ENCODE measurements around the gene FAF2. TPM values are rescaled to one million over a fixed set of nuclear protein-coding genes. Genes with fewer than 3 reads are reported as not detected.

FAF2 gene
- total RNA-seq, 1 donor from 2014 or later = 45.5 TPM

GRCh38 chr5:176469296-176469695, 21.1 kb downstream of the FAF2 start:
- TF ChIP-seq, protein P1, sequence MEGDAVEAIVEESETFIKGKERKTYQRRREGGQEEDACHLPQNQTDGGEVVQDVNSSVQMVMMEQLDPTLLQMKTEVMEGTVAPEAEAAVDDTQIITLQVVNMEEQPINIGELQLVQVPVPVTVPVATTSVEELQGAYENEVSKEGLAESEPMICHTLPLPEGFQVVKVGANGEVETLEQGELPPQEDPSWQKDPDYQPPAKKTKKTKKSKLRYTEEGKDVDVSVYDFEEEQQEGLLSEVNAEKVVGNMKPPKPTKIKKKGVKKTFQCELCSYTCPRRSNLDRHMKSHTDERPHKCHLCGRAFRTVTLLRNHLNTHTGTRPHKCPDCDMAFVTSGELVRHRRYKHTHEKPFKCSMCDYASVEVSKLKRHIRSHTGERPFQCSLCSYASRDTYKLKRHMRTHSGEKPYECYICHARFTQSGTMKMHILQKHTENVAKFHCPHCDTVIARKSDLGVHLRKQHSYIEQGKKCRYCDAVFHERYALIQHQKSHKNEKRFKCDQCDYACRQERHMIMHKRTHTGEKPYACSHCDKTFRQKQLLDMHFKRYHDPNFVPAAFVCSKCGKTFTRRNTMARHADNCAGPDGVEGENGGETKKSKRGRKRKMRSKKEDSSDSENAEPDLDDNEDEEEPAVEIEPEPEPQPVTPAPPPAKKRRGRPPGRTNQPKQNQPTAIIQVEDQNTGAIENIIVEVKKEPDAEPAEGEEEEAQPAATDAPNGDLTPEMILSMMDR (IDR thresholded peaks at IDR 0.05; ENCODE audit: insufficient read depth, low read length, poor library complexity, severe bottlenecking) = no peak
- no peaks in the 10 kb centered on the region for H3K27me3 ChIP-seq (ENCODE audit: control insufficient read depth, insufficient read depth, low read length)
- no peak overlapping the region for H3K4me3 ChIP-seq (ENCODE audit: low read depth, low read length)
- peaks cover 1% of the 10 kb centered on the region for H3K36me3 ChIP-seq (ENCODE audit: control insufficient read depth, insufficient read depth, low read length)
- no peak for DNase-seq (ENCODE audit: low read depth)

- Histone ChIP-seq H3K36me3 (ENCODE audit: control insufficient read depth, insufficient read depth, low read length) (peaks cover 1% of the 10 kb centered on the region), H3K27me3 (ENCODE audit: control insufficient read depth, insufficient read depth, low read length) (no peaks in the 10 kb centered on the region), H3K4me3 (ENCODE audit: low read depth, low read length) (no peak overlapping the region)
- DNase-seq (ENCODE audit: low read depth) = no peak
- TF ChIP-seq, protein P1 (IDR thresholded peaks at IDR 0.05; ENCODE audit: insufficient read depth, low read length, poor library complexity, severe bottlenecking) = no peak
These were observed 22.4 kb downstream of the FAF2 start for GRCh38 chr5:176470539-176470938.

- Histone ChIP-seq H3K4me3 (ENCODE audit: low read depth, low read length) (no peak overlapping the region), H3K36me3 (ENCODE audit: control insufficient read depth, insufficient read depth, low read length) (peaks cover 1% of the 10 kb centered on the region), H3K27me3 (ENCODE audit: control insufficient read depth, insufficient read depth, low read length) (no peaks in the 10 kb centered on the region)
- TF ChIP-seq, protein P1 (IDR thresholded peaks at IDR 0.05; ENCODE audit: insufficient read depth, low read length, poor library complexity, severe bottlenecking) = no peak
- DNase-seq (ENCODE audit: low read depth) = no peak
These were observed 22.9 kb downstream of the FAF2 start for GRCh38 chr5:176471098-176471497.

DNA sequence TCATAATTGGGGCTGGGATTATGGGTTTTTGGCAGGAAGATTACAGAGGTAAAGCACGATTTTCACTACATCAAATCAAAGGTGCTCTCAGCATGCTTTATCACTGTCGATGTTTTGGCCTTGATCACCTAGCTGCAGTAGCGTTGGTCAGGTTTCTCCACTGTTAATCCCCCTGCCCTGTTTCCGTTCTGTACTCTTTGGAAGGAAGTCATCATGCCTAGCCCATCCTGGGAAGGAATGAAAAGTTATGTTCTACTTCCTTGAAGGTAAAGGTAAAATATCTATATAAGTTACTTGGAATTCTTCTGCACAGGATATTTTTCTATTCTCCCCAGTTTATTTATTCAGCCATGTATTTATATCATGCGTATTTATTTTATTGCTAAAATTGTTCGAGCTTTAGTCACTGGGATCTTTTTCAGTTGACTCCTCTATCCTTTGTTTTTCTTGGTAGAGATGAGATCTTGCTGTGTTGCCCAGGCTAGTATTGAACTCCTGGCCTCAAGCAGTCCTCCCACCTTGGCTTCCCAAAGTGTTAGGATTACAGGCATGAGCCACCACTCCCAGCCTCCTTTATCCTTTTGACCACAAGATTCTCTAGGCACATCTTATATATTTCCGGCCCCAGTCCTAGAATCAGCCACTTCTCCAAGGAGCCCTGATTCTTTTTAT, 25.3 kb downstream of the FAF2 start:
- H3K27me3 ChIP-seq (ENCODE audit: control insufficient read depth, insufficient read depth, low read length) = no peaks in the 10 kb centered on the region
- no peak overlapping the region for H3K4me3 ChIP-seq (ENCODE audit: low read depth, low read length)
- TF ChIP-seq, protein P1 (IDR thresholded peaks at IDR 0.05; ENCODE audit: insufficient read depth, low read length, poor library complexity, severe bottlenecking) = no peak
- peaks cover 1% of the 10 kb centered on the region for H3K36me3 ChIP-seq (ENCODE audit: control insufficient read depth, insufficient read depth, low read length)
- DNase-seq (ENCODE audit: low read depth) = no peak

DNA sequence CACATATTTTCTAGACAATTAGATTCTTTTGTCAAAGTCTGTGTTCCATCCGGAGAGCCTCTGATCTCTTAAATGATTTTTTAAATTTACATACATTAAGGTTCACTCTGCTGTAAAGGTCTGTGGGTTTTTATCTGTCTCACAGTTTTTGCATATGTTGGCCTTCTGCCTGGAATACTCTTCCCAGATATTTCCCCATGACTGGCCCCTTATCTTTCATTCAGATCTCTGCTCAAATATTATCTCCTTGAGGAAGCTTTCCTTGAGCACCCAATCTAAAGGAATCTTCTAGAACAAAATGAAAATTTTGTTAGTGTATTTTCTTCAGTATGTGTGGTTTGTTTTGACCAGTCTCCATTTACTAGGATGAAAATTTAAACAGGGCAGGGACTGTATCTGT, 26.3 kb downstream of the FAF2 start:
- Histone ChIP-seq H3K4me3 (ENCODE audit: low read depth, low read length) (no peak overlapping the region), H3K36me3 (ENCODE audit: control insufficient read depth, insufficient read depth, low read length) (peaks cover 1% of the 10 kb centered on the region), H3K27me3 (ENCODE audit: control insufficient read depth, insufficient read depth, low read length) (no peaks in the 10 kb centered on the region)
- TF ChIP-seq, protein P1 (IDR thresholded peaks at IDR 0.05; ENCODE audit: insufficient read depth, low read length, poor library complexity, severe bottlenecking) = no peak
- no peak for DNase-seq (ENCODE audit: low read depth)

- H3K4me3 ChIP-seq (ENCODE audit: low read depth, low read length) = no peak overlapping the region
- no peak for DNase-seq (ENCODE audit: low read depth)
- no peaks in the 10 kb centered on the region for H3K36me3 ChIP-seq (ENCODE audit: control insufficient read depth, insufficient read depth, low read length)
- TF ChIP-seq, protein P1 (IDR thresholded peaks at IDR 0.05; ENCODE audit: insufficient read depth, low read length, poor library complexity, severe bottlenecking) = no peak
- H3K27me3 ChIP-seq (ENCODE audit: control insufficient read depth, insufficient read depth, low read length) = no peaks in the 10 kb centered on the region
These were observed 33.5 kb downstream of the FAF2 start for GRCh38 chr5:176481711-176482110.

Data from kidney epithelial cell (primary cell).